GM21737 (cell line): ENCODE data around the gene FTCD.
"Not testable (repeated sequence)": the region's sequence is repeated elsewhere in the genome, so short reads cannot be mapped to it uniquely, and the experiment has no call there.

Experiments
- ATAC-seq: cut with Tn5 transposase; IDR thresholded peaks from one replicate; pipeline ENCODE4 v1.9.1; 2021; ENCODE audit warnings: mild to moderate bottlenecking, moderate library complexity; ENCODE audit not compliant: unreplicated experiment

The FTCD gene

GRCh38 chr21:46188226-46189212 lies 33.1 kb upstream of the FTCD start:
- ATAC-seq: no peak

GRCh38 chr21:46187814-46188213 lies 32.4 kb upstream of the FTCD start:
- no peak for ATAC-seq

GRCh38 chr21:46187261-46187660 lies 31.9 kb upstream of the FTCD start:
- no peak for ATAC-seq

GRCh38 chr21:46185716-46186115 lies 30.3 kb upstream of the FTCD start:
- ATAC-seq: no peak

- ATAC-seq: peak; percentile 58
These were observed 29.5 kb upstream of the FTCD start for GRCh38 chr21:46184625-46185555.

- peak; percentile 41 for ATAC-seq
These were observed 28.7 kb upstream of the FTCD start, which contains the start of gene SPATC1L for GRCh38 chr21:46183910-46184624. Gene SPATC1L (minus strand): TSS chr21:46184459. CDS start chr21:46182816, 1,643 bp downstream.

- not testable (repeated sequence) for ATAC-seq
These were observed 28.0 kb upstream of the FTCD start for GRCh38 chr21:46183337-46183909.

GRCh38 chr21:46182548-46183336 lies 27.4 kb upstream of the FTCD start:
- no peak for ATAC-seq

GRCh38 chr21:46181953-46182547 lies 26.7 kb upstream of the FTCD start:
- ATAC-seq: no peak

GRCh38 chr21:46181436-46181835 lies 26.1 kb upstream of the FTCD start:
- no peak for ATAC-seq

- ATAC-seq: no peak
These were observed 25.5 kb upstream of the FTCD start for GRCh38 chr21:46180778-46181391.

- no peak for ATAC-seq
These were observed 24.8 kb upstream of the FTCD start for GRCh38 chr21:46180079-46180722.

GRCh38 chr21:46179708-46180078 lies 24.3 kb upstream of the FTCD start:
- no peak for ATAC-seq

- no peak for ATAC-seq
These were observed 23.6 kb upstream of the FTCD start for GRCh38 chr21:46178961-46179360.

GRCh38 chr21:46176443-46177129 lies 21.2 kb upstream of the FTCD start:
- ATAC-seq: not testable (repeated sequence)

GRCh38 chr21:46173573-46173972 lies 18.2 kb upstream of the FTCD start:
- no peak for ATAC-seq

- ATAC-seq: no peak
These were observed 17.6 kb upstream of the FTCD start for GRCh38 chr21:46172863-46173528.
